ENCODE measurements around the gene PSAPL1.

PSAPL1 gene

DNA sequence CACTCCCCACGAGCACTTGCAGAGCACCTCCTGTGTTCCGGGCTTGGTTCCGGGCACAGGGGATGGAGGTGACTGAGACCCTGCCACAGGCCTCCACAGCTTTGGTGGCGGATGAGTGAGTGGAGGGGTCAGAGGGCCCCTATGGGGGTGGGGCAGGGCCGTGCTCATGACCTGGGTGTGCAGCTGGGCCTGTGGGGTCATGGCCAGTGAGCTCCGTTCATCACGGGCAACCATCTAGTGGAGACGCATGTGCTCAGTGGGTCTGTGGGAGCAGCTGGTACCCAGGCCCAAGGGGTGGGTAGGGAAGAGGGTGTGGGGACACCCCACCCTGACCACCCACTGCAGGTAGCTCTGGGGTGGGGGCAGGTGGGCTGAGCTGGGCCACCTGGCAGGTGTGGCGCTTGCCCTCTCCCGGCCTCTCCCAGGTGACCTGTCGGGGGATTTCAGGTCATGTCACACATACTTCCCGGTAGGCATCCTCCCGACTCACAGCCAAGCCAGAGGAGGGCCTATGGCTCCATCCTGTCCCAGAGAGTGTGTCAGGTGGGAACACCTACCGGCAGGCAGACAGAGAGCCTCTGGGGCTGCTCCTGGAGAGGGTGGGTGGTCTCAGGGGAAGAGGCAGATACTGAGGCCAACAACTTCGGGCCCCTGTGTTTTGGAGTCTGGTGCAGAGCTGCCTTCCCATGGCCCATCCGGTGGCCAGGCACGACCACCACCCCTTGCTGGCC lies 3.6 kb downstream of the PSAPL1 start:
- TF ChIP-seq, protein P1, sequence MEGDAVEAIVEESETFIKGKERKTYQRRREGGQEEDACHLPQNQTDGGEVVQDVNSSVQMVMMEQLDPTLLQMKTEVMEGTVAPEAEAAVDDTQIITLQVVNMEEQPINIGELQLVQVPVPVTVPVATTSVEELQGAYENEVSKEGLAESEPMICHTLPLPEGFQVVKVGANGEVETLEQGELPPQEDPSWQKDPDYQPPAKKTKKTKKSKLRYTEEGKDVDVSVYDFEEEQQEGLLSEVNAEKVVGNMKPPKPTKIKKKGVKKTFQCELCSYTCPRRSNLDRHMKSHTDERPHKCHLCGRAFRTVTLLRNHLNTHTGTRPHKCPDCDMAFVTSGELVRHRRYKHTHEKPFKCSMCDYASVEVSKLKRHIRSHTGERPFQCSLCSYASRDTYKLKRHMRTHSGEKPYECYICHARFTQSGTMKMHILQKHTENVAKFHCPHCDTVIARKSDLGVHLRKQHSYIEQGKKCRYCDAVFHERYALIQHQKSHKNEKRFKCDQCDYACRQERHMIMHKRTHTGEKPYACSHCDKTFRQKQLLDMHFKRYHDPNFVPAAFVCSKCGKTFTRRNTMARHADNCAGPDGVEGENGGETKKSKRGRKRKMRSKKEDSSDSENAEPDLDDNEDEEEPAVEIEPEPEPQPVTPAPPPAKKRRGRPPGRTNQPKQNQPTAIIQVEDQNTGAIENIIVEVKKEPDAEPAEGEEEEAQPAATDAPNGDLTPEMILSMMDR (conservative IDR thresholded peaks at IDR 0.05; ENCODE audit: control insufficient read depth, insufficient read depth, low read depth, low read length) = no peak
- DNase-seq (ENCODE audit: low read depth) = no peak
- H3K4me3 ChIP-seq (ENCODE audit: control insufficient read depth, low read depth, low read length) = no peak overlapping the region

DNA sequence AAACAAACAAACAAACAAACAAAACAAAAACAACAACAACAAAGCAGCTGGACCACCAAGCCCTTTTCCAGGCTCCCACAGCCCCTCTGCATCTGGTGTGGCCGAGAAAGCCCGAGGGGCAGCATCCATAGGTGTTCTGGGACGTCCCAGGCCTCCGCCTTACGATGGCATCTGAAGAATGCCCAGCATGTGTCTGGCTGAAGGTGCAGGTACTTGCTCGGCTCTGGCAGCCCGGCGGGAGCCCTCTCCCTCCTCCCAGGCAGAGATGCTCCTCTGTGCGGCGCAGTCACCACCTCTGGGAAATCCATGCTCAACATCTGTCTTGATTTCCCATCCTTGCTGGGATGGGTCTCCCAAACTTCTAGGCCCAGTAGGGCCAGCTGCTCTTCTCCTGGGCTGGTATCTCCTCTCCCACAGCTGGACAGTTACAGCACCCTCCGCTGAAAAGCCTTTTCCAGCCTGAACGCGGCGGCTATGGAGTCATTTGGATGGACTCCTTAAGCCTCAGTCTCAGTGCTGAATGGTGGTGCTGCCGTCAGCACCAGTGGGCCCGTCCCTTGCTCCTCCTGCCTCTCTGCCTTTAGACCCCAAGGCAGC lies 4.3 kb downstream of the PSAPL1 start:
- TF ChIP-seq, protein P1 (conservative IDR thresholded peaks at IDR 0.05; ENCODE audit: control insufficient read depth, insufficient read depth, low read depth, low read length) = no peak
- H3K4me3 ChIP-seq (ENCODE audit: control insufficient read depth, low read depth, low read length) = no peak overlapping the region
- no peak for DNase-seq (ENCODE audit: low read depth)

DNA sequence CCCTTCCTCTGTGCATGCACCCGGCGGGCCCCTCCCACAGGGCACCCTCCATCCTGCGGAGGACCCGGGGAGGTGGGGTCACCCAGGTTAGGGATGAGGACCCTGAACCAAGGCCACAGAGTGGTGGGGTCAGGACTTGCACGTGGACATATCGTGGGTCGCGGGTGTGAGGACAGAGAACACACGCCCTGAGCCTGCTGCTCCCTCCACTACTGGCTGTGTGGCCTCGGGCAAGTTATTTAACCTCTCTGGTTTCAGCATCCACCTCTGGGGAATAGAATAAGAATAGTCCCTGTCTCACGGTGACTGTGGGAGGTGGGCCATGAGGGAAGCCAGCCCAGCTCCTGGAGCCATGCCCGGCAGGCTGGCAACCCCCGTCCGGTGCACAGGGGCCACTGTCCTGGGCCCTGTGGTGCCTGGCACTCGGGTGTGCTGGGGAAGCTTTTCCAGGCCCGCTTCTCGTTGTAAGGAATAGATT lies 5.1 kb downstream of the PSAPL1 start:
- TF ChIP-seq, protein P1 (conservative IDR thresholded peaks at IDR 0.05; ENCODE audit: control insufficient read depth, insufficient read depth, low read depth, low read length) = no peak
- no peak for DNase-seq (ENCODE audit: low read depth)
- no peak overlapping the region for H3K4me3 ChIP-seq (ENCODE audit: control insufficient read depth, low read depth, low read length)

DNA sequence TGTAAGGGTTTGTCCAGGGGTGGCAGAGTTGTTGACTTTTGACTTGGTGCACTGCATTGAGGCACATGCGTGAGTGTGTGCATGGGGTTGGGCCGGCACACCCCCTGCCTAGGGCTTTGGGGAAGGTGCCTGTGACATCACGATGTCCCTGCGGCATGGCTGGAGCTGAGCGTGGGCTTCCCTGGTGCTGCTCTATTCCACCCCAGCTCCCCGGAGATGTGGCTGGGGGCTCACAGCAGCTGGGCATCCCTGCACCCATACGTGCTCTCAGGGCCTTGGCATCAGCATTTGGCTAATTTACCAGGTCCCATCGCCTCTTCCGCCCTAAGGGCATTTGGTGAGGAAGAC lies 5.7 kb downstream of the PSAPL1 start:
- no peak overlapping the region for H3K4me3 ChIP-seq (ENCODE audit: control insufficient read depth, low read depth, low read length)
- no peak for DNase-seq (ENCODE audit: low read depth)
- TF ChIP-seq, protein P1 (conservative IDR thresholded peaks at IDR 0.05; ENCODE audit: control insufficient read depth, insufficient read depth, low read depth, low read length) = no peak

DNA sequence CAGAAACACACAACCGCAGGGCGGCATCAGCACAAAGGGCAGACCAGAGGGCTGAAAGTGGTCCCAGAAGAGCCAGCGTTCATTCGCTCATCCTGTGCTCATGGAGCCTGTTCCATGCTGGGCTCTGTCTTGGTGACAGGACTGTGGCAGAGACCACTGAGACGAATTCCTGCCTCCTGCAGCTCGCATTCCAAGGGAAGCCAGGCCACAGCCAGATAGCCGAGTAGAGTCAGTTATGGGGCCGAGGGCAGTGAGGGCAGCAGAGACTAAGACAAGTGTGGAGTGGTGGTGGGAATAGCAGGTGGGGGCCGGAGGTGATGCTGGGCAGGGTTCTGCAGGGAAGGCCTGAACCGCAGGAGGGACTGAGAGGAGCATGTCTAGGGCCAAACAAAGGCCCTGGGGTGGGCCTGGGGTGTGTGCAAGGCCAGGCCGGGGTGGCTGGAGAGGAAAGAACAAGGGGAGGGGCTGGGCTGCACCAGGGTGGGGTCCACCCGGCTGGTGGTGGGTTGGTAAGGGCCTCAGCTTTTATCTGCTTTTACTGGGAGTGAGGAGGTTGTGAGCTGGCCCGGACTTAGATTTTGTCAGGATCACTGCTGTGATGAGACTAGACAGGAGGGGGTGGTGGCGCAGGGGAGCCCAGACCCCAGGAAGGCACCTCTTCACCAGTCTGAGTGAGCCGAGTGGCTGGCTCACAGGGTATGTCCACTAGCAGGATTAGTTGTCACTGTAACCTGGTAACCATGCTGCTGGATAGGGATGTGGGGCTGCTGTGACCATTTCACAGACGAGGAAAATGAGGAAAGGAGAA lies 6.3 kb downstream of the PSAPL1 start:
- DNase-seq (ENCODE audit: low read depth) = no peak
- TF ChIP-seq, protein P1 (conservative IDR thresholded peaks at IDR 0.05; ENCODE audit: control insufficient read depth, insufficient read depth, low read depth, low read length) = no peak
- H3K4me3 ChIP-seq (ENCODE audit: control insufficient read depth, low read depth, low read length) = no peak overlapping the region

DNA sequence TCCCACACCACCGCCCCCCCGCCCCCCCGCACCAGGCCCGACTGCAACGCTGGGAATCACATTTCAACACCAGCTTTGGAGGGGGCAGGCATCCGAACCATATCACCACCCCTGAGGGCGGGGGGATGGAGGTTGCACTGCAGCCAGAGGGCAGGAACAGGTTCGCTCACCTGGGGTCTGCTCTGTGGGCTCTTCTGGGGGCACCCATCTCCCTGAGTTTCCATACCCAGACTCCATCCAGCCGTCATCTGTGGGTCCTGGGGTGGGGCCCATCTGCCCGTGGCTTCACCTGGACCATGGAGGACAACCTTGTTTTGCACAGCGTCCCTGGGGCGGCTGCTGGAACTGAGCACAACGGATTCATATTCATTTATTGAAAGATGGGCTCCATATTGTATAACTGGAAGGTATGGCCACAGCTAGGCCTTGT lies 6.9 kb downstream of the PSAPL1 start:
- TF ChIP-seq, protein P1 (conservative IDR thresholded peaks at IDR 0.05; ENCODE audit: control insufficient read depth, insufficient read depth, low read depth, low read length) = no peak
- H3K4me3 ChIP-seq (ENCODE audit: control insufficient read depth, low read depth, low read length) = no peak overlapping the region
- DNase-seq (ENCODE audit: low read depth) = no peak
